Kidney epithelial cell (primary cell): ENCODE data around the gene NDUFAF5. TPM values are rescaled to one million over a fixed set of nuclear protein-coding genes. Genes with fewer than 3 reads are reported as not detected.
"Not testable (repeated sequence)": the region's sequence is repeated elsewhere in the genome, so short reads cannot be mapped to it uniquely, and the experiment has no call there.

Experiments
- DNase-seq: peaks from one replicate; pipeline ENCODE4 v3.0.0-alpha.2; 2010; ENCODE audit warnings: low read depth
- H3K27me3 ChIP-seq: 2 replicates; pipeline ENCODE4 v1.6.0; 2011; ENCODE audit warnings: low read length; ENCODE audit not compliant: control insufficient read depth, insufficient read depth
- H3K36me3 ChIP-seq: 2 replicates; pipeline ENCODE4 v1.5.1; 2011; ENCODE audit warnings: low read length; ENCODE audit not compliant: control insufficient read depth, insufficient read depth
- H3K4me3 ChIP-seq: 2 replicates; pipeline ENCODE4 v1.5.1; 2011; ENCODE audit warnings: low read depth, mild to moderate bottlenecking, control low read depth, low read length
- total RNA-seq: library from RNA; depleted of rRNA; stranded (reverse); fragments of >200 nt; gene quantifications from 2 replicates; pipeline ENCODE4 v1.2.3, GENCODE V29; 2015
- TF ChIP-seq, protein P1 (sequence below): IDR thresholded peaks from 2 replicates; pipeline ENCODE4 v1.5.1; 2011; ENCODE audit warnings: mild to moderate bottlenecking, moderate library complexity, low read length, control low read depth, inconsistent platforms; ENCODE audit not compliant: insufficient read depth, poor library complexity, severe bottlenecking

The NDUFAF5 gene
- total RNA-seq, 1 donor from 2014 or later, result 46.8 TPM

DNA sequence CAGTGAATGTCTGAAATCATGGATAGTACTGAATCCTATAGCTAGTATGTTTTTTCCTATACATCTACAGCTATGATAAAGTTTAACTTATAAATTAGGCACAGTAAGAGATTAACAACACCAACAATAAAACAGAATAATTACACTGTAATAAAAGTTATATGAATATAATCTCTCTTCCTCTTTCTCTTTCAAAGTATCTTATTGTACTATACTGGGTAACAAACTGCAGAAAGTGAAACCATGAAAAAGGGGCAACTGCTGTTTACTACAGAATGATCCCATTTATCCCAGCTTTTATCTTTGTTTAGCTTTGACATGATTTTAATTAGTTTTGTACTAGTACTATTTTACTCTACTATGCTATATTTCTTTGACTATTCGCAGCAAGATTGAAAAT lies 25.9 kb upstream of the NDUFAF5 start:
- no peaks in the 10 kb centered on the region for H3K27me3 ChIP-seq
- H3K4me3 ChIP-seq, result no peak overlapping the region
- TF ChIP-seq, protein P1, sequence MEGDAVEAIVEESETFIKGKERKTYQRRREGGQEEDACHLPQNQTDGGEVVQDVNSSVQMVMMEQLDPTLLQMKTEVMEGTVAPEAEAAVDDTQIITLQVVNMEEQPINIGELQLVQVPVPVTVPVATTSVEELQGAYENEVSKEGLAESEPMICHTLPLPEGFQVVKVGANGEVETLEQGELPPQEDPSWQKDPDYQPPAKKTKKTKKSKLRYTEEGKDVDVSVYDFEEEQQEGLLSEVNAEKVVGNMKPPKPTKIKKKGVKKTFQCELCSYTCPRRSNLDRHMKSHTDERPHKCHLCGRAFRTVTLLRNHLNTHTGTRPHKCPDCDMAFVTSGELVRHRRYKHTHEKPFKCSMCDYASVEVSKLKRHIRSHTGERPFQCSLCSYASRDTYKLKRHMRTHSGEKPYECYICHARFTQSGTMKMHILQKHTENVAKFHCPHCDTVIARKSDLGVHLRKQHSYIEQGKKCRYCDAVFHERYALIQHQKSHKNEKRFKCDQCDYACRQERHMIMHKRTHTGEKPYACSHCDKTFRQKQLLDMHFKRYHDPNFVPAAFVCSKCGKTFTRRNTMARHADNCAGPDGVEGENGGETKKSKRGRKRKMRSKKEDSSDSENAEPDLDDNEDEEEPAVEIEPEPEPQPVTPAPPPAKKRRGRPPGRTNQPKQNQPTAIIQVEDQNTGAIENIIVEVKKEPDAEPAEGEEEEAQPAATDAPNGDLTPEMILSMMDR, result no peak
- H3K36me3 ChIP-seq, result no peaks in the 10 kb centered on the region
- no peak for DNase-seq

DNA sequence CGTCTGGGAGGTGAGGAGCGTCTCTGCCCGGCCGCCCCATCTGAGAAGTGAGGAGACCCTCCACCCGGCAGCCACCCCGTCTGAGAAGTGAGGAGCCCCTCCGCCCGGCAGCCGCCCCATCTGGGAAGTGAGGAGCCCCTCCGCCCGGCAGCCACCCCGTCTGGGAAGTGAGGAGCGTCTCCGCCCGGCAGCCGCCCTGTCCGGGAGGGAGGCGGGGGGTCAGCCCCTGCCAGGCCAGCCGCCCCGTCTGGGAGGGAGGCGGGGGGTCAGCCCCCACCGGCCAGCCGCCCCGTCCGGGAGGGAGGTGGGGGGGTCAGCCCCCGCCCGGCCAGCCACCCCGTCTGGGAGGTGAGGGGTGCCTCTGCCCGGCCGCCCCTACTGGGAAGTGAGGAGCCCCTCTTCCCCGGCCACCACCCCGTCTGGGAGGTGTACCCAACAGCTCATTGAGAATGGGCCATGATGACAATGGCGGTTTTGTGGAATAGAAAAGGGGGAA lies 24.3 kb upstream of the NDUFAF5 start:
- H3K4me3 ChIP-seq, DNase-seq, H3K27me3 ChIP-seq, H3K36me3 ChIP-seq: not testable (repeated sequence)

DNA sequence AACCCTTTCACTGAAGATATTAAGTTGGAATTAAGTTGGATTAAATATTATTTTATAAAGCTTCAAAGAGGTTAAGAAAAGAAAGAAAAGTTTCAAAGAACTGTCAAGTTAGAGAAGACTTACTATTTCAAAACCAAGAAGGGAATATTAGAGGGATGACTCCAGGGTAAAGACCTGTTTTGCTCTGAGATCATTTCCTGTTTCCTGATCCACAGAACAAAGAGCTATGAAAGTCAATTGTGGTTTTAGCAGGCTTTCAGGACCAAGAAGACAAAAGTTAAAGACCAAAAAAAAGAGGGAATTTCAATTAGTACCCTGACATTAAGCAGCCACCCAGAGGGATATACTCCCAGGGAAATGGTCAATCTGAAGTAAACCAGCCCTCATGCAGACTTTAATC lies 19.5 kb upstream of the NDUFAF5 start:
- no peak for DNase-seq
- no peaks in the 10 kb centered on the region for H3K36me3 ChIP-seq
- TF ChIP-seq, protein P1, result no peak

DNA sequence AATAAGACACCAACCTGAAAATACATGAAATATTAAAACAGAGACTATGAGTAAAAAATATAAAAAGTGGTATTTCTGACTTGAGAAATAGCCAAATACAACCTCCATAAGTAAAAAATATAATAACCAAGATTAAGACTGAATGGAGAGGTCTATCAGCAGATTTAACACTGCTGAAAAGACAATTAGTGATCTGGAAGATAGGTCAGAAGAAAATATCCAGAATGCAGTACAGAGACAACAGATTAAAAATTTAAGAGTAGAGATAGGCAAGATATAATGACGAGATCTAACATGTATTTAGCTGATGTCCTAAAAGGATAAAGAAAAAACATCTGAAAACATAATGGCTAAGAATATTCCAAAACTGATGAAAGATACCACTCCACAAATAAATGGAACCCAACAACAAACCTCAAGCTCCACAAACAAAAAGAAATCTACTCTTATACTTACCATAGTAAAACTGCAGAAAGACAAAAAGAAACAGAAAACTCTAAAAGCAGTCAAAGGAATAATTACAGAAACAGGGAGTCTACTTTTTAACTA lies 18.9 kb upstream of the NDUFAF5 start:
- Histone ChIP-seq H3K27me3 (no peaks in the 10 kb centered on the region), H3K36me3 (no peaks in the 10 kb centered on the region), H3K4me3 (no peak overlapping the region)
- TF ChIP-seq, protein P1, result no peak
- DNase-seq, result no peak

More for the DNA sequence above, 19.5 kb upstream of the NDUFAF5 start:
- Histone ChIP-seq H3K27me3 (no peaks in the 10 kb centered on the region), H3K4me3 (no peak overlapping the region)

DNA sequence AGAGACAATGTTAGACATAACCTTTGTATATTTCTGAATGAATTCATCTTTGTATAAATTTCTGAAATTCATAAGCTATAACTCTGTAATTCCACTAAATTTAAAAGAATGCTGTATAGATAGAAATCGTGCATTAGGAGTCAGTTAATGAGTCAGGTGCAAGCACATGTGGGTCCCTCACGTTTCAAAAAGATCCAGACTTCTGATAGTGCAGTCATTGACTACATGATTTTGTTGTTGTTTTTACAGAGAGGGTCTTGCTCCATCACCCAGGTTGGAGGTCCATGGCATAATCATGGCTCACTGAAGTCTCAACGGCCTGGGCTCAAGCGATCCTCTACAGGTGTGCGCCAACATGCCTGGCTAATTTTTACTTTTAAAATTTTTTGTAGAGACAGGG lies 14.7 kb upstream of the NDUFAF5 start:
- TF ChIP-seq, protein P1, result no peak
- no peak for DNase-seq
- Histone ChIP-seq H3K4me3 (no peak overlapping the region), H3K36me3 (no peaks in the 10 kb centered on the region), H3K27me3 (no peaks in the 10 kb centered on the region)

DNA sequence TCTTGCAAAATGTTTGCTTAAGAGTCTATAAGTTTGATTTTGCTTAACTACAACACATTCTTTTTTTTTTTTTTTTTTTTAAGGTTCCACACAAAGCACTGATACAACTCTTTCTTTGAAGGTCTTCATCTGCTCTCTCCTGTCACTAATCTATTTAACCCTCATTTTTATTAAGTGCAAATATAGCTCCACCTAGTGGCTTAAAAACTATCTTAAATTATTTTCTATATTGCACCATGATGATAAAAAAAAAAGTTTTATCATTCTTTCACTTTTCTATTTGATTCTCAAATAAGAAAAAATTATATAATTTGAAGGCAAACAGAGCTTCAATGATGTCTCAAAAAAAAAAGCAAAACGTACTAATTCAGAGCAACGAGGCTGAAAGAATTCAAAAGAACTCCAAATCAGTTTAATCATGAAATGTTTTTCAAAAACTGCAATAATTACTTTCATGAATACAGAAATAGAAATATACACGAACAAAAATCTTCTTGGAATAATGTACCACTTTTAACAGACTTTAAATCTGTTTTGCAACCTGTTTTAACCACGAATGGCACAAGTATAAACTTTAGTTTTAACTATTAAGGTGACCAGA lies 12.9 kb upstream of the NDUFAF5 start:
- Histone ChIP-seq H3K4me3 (no peak overlapping the region), H3K27me3 (no peaks in the 10 kb centered on the region), H3K36me3 (no peaks in the 10 kb centered on the region)
- DNase-seq, result no peak
- TF ChIP-seq, protein P1, result peak; percentile 21
